SHP77 treated with DMSO at 0.1 percent for 48 hours (cell line): ENCODE results near the gene PCSK6.

ENCODE experiments used
- DNase-seq: peaks from one replicate; lab custom pipeline; 2025; lab: John Stamatoyannopoulos, UW

The PCSK6 gene

DNA sequence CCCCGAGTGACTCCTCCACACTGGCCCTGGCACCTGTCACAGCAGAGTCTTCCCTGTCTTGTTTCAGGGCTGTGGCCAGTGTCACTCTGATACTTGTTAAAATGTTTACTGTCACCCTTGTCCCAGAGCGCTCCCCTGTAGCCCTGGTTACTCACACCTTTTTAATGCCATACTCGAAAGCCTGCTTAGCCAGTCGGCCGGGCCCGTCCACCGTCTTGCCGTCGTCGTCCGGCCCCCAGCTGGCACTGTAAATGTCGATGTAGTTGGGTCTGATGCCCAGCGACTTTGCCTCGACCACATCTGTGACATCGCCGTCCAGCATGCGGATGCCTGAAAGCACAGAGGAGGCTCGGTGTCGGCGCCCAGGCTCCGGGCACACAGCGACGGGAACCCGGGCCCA, 91.3 kb downstream of the PCSK6 start:
- DNase-seq, result no peak

GRCh38 chr15:101397521-101398003, 91.9 kb downstream of the PCSK6 start:
- no peak for DNase-seq

- no peak for DNase-seq
These were observed 92.8 kb downstream of the PCSK6 start for GRCh38 chr15:101396484-101397261.

GRCh38 chr15:101394654-101395053, 94.9 kb downstream of the PCSK6 start:
- no peak for DNase-seq

- no peak for DNase-seq
These were observed 95.4 kb downstream of the PCSK6 start for GRCh38 chr15:101394056-101394630.

GRCh38 chr15:101393172-101393571, 96.3 kb downstream of the PCSK6 start:
- DNase-seq, result no peak

DNA sequence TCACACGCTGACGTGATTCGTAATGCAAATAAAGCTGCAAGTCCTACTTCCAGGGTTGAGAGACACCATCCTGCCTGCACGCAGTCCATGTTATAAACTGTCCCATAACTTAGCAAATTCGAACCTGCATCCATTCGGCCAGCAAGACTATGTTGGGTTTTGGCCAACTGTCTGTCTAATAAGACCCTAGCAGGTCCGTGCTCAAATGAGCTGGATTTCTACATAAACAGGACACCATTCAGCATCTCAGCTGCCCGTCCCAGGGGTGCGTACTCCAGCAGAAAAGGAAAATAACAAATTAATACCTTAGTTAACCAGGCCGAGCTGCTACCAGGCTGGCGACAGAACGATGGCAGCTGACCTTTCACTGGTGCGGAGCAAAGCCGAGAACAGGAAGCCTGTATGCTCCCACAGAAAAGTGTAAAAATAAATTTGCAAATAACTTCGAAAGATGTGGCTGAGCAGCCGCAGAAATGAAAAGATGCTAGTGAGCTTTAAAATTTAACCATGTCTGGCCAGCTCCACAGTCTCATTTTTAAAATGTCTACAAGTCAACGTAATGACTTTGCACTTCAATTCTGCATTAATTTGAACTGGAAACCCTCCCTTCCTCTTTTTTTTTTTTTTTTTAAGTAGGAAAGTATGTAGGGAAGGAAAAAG, 97.4 kb downstream of the PCSK6 start:
- no peak for DNase-seq

DNA sequence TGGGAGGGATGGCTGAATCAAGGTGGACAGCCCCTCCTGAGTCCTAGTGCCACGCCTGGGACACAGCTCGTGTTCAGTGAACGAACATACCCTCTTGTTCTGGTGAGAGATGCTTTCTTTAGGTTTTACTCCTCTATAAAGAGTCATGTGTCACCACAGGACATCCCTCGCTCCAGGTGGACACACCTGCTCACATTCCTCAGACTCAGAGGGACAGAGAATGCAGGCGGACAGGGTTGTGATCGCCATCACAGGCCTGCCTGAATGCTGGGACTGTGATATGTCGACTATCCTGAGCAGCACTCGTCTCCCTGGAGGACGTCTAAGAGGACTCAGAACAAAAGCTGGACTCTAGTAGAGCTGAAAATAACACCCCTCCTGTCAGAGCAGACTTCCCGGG, 98.1 kb downstream of the PCSK6 start:
- DNase-seq, result no peak

GRCh38 chr15:101390462-101390861, 99.0 kb downstream of the PCSK6 start:
- DNase-seq, result no peak

- DNase-seq, result no peak
These were observed 99.4 kb downstream of the PCSK6 start for GRCh38 chr15:101390060-101390459.

DNA sequence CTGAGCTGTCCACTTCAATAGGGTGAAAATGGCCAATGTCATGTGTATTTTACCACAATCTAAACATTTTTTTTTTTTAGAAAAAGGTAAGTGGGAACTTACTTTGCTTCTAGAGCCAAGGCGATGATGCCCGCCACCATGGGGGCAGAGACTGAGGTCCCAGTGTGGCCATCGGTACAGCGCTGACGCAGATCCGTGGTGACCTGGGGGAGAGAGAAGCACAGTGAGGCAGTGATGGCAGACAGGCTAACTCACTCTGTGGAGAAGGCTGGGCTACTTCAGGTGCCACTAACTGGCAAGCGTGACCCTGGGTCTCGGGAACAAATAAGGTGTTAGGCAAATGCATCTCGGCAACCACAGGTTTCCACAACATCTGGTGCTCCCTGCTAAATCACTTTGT, 100.1 kb downstream of the PCSK6 start:
- DNase-seq, result no peak

DNA sequence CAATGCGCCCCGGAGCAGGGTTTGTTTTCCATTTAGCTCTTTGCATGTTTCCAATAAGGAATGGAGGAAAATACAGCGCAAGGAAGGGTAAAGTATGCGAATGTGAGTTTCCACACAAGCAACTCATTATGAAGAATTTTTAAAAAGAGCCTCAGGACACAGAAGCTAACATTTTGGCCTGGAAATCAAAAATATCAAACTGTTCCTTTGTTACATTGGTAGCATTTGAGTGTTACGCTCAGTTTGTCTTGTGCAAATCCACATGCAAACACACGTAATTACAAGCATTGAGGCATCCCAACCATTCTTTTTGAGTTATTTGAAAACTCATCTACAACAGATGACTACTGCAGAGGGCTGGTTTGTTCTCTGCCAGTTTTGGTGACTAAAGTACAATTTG, 101.5 kb downstream of the PCSK6 start:
- no peak for DNase-seq

DNA sequence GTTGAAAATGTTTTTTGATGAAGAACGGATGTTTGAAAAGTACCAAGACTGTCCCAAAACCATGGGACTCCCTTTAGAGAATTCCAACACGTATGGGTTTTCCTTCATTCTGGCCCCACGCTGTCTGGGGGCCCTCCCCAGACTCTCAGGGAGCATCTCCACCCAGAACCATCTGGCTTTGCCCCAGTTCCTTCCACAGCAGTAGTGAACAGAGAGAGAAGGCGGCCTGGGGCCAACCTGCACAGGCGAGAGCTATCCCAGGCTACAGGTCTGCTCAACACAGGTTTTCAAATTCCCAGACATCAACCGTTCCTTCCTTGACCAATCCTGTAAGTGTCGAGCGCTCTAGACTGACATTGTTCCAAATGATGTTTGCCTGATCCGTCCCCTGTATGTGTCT, 101.9 kb downstream of the PCSK6 start:
- DNase-seq, result no peak

DNA sequence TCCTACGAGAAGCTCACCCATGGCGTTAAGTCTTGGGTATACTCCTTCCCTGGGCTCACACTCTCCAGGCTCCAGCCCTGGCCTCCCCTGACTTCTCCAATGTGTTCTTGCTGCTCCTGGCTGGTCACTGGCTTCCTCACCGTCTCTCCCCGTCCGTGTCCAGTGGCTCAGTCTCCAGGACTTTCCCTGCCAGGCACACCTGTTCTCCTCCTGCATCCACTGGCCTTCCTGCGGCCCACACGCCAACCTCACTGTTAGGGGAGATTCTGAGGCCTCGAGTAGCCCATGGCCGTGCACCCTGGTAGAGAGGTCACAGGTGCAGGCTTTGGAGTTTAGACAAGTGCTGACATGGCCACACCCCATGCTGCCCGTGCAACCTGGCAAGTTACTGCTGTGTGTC, 102.5 kb downstream of the PCSK6 start:
- no peak for DNase-seq

DNA sequence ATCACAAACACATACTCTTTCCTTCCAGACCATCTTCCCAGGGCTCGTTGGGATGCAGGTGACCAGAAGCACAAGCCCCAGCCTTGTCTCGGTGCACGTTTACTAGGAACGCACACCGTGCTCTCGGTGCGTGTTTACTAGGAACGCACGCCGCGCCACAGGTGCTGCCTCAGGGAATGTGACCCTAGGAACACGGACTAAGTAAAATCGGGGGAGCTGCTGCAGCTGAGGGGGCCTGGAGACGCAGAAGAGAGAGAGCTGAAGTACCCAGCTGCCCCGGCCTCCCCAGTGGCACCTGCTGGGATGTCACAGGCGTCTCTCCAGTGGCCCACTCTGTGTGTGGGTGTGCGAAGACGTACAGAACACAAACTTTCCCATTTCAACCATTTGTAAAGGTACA, 103.5 kb downstream of the PCSK6 start:
- no peak for DNase-seq

DNA sequence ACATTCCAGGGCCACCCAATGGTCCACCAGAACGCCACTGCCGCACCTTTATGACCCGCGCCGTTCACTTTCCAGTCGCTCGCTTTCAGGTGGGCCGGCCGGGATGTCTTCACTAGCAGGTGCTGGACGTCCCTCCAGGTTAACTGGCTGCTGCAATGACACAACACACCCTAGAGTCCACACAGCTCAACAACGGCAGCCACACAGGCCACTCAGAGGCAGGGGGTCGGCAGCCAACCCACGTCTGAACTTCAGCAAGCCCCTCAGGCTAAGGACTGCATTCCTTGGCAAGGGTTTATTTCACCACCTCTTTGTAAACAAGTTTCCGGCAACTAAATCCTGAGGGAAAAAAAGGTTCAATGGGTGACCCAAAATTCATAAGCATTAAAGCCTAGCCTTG, 105.2 kb downstream of the PCSK6 start:
- DNase-seq, result no peak

- DNase-seq, result no peak
These were observed 107.0 kb downstream of the PCSK6 start for GRCh38 chr15:101382544-101382943.

DNA sequence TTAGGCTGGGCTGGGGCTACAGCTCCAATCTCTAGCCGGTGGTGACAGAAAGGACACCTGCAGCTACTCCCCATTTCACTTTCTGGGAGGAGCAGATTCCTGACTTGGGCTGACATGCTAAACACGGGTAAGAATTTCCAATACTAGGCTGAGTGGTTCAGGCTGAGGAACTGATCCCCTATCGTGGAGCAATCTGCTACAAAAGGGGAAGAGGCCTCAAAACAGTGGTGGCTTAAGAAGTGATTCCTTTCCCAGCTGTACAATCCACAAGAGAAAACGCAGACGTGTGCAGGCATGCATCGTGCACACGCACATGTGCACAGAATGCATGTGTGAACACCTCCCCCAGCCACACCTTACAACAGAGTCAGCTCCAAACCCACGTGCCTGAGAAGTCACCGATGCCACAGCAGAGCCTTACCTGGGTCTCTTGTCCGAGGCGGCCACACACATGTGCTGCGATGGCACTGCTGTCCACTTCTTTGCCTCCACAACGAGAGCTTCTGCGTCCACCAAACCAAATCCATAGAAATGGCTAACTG, 107.8 kb downstream of the PCSK6 start:
- no peak for DNase-seq

- no peak for DNase-seq
These were observed 109.4 kb downstream of the PCSK6 start for GRCh38 chr15:101380146-101380545.

DNA sequence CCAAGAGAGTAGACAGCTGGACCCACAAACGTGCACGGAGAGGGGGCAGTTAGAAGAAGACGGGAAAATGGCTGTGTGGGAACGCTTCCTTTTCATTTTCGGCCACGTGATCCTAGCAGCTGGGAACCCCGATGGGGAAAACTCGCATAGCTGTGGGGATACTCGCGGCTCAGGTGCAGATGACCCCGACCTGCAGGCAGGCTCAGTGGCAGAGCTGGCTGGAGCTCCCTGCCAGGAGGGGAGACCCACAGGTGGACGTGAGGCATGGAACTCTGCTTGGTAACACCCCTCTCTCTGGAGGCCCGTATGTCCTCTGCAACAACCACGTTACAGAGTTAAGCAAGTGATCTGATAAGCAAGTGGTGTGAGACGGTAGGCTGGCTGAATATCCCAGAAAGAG, 109.9 kb downstream of the PCSK6 start:
- DNase-seq, result no peak

GRCh38 chr15:101378879-101379278, 110.6 kb downstream of the PCSK6 start:
- no peak for DNase-seq

- DNase-seq, result no peak
These were observed 111.2 kb downstream of the PCSK6 start for GRCh38 chr15:101378171-101378755.
